SHP77 treated with DMSO at 0.1 percent for 48 hours (cell line): ENCODE results near the gene TMEM47.

ENCODE experiments used
- DNase-seq: peaks from one replicate; lab custom pipeline; 2025; lab: John Stamatoyannopoulos, UW

TMEM47 gene

GRCh38 chrX:34656842-34657725 is at the start of gene TMEM47:
Gene TMEM47, minus strand, starts transcription at chrX:34657285. Its CDS starts 256 bp downstream, at chrX:34657029.
- peak; percentile 35 for DNase-seq

- DNase-seq, result no peak
Observed at GRCh38 chrX:34687095-34687494, 30.0 kb upstream of the TMEM47 start.

- no peak for DNase-seq
Observed at GRCh38 chrX:34659575-34659974, 2.5 kb upstream of the TMEM47 start.

GRCh38 chrX:34658326-34658725 is 1.2 kb upstream of the TMEM47 start:
- no peak for DNase-seq

GRCh38 chrX:34657726-34658070 is 613 bp upstream of the TMEM47 start:
- DNase-seq, result no peak

- no peak for DNase-seq
Observed at GRCh38 chrX:34656467-34656841, 631 bp downstream of the TMEM47 start.

GRCh38 chrX:34655501-34656455 is 1.3 kb downstream of the TMEM47 start:
- no peak for DNase-seq

GRCh38 chrX:34654696-34655490 is 2.2 kb downstream of the TMEM47 start:
- DNase-seq, result no peak

- peak; percentile 4 for DNase-seq
Observed at GRCh38 chrX:34653811-34654210, 3.3 kb downstream of the TMEM47 start.

- DNase-seq, result no peak
Observed at GRCh38 chrX:34642849-34643248, 14.2 kb downstream of the TMEM47 start.

GRCh38 chrX:34638116-34638515 is 19.0 kb downstream of the TMEM47 start:
- no peak for DNase-seq

- no peak for DNase-seq
Observed at GRCh38 chrX:34634349-34634748, 22.7 kb downstream of the TMEM47 start.

- DNase-seq, result no peak
Observed at GRCh38 chrX:34632384-34632783, 24.7 kb downstream of the TMEM47 start.

GRCh38 chrX:34631479-34632220 is 25.4 kb downstream of the TMEM47 start:
- no peak for DNase-seq

GRCh38 chrX:34629572-34629971 is 27.5 kb downstream of the TMEM47 start:
- no peak for DNase-seq

- DNase-seq, result no peak
Observed at GRCh38 chrX:34624416-34624815, 32.7 kb downstream of the TMEM47 start.

- DNase-seq, result no peak
Observed at GRCh38 chrX:34619920-34620319, 37.2 kb downstream of the TMEM47 start.

- DNase-seq, result peak; percentile 12
Observed at GRCh38 chrX:34612036-34612435, 45.0 kb downstream of the TMEM47 start.

GRCh38 chrX:34598362-34598761 is 58.7 kb downstream of the TMEM47 start:
- no peak for DNase-seq

- no peak for DNase-seq
Observed at GRCh38 chrX:34586936-34587335, 70.1 kb downstream of the TMEM47 start.

- no peak for DNase-seq
Observed at GRCh38 chrX:34586346-34586911, 70.7 kb downstream of the TMEM47 start.
